Heart left ventricle (tissue), 16 donors: ENCODE results near the gene ZWILCH. TPM values are rescaled to one million over a fixed set of nuclear protein-coding genes. Genes with fewer than 3 reads are reported as not detected.

Source experiments
- ATAC-seq, 4 donors: fragments of 200-7000 bp; cut with Tn5 transposase; one replicate each; pipeline ENCODE4 v1.9.1; 2020 to 2022; ENCODE audit warnings: moderate library complexity in 4 of 4, mild to moderate bottlenecking in 3 of 4, moderate number of reproducible peaks in 1 of 4
- DNase-seq, 5 donors: peaks; one replicate each; pipeline ENCODE4 v3.0.0-alpha.2; 2020
- H3K27ac ChIP-seq, 12 donors: fragments of 200-600 bp; sonication (generic) in 4 of 12; one replicate each; pipeline versions ENCODE4 v1.5.0 to v1.8.0; 2016 to 2022; ENCODE audit warnings: mild to moderate bottlenecking in 2 of 12
- H3K27me3 ChIP-seq, 9 donors: fragments of 200-600 bp; sonication (generic) in 2 of 9; one replicate each; pipeline versions ENCODE4 v1.5.1 to v1.8.0; 2016 to 2022; ENCODE audit warnings: mild to moderate bottlenecking in 3 of 9
- H3K36me3 ChIP-seq, 9 donors: fragments of 200-600 bp; sonication (generic) in 2 of 9; one replicate each; pipeline versions ENCODE4 v1.5.0 to v1.8.0; 2018 to 2022; ENCODE audit warnings: mild to moderate bottlenecking in 2 of 9
- H3K4me1 ChIP-seq, 12 donors: fragments of 200-600 bp; sonication (generic) in 4 of 12; one replicate each; pipeline versions ENCODE4 v1.5.0 to v1.8.0; 2016 to 2022; ENCODE audit warnings: mild to moderate bottlenecking in 3 of 12
- H3K4me3 ChIP-seq, 12 donors: fragments of 200-600 bp; sonication (generic) in 4 of 12; one replicate each; pipeline versions ENCODE4 v1.5.0 to v1.8.0; 2017 to 2022; ENCODE audit warnings: mild to moderate bottlenecking in 9 of 12, moderate library complexity in 4 of 12
- H3K9me3 ChIP-seq, 12 donors: fragments of 200-600 bp; sonication (generic) in 4 of 12; one replicate each; pipeline versions ENCODE4 v1.5.0 to v1.8.0; 2016 to 2022; ENCODE audit warnings: mild to moderate bottlenecking in 1 of 12
- POLR2A ChIP-seq, 2 donors: fragments of 450-650 bp; IDR thresholded peaks; one replicate each; pipeline ENCODE4 v1.6.1; 2017; ENCODE audit warnings: antibody characterized with exemption in 2 of 2, mild to moderate bottlenecking in 2 of 2, moderate library complexity in 2 of 2
- WGBS, 4 donors: extraction: QIAGEN DNeasy Blood & Tissue Kit in 2 of 4; methylation state at CpG; one replicate each; pipeline versions ENCODE4 v1.1.5 to v1.1.7; 2013 to 2018; 5-methylcytosine and 5-hydroxymethylcytosine counted together
- intact Hi-C, 10 donors: fragments of 100-400 bp; cut with DNase I; formaldehyde crosslinking; loops; one replicate each; pipeline versions ENCODE4 v1.11.1 to v1.14.2; 2022
- polyA plus RNA-seq, 2 donors: library from polyadenylated mRNA; stranded (reverse); fragments of 200-250 nt; gene quantifications; one replicate each; pipeline ENCODE4 v1.2.3, GENCODE V29; 2013
- total RNA-seq, 9 donors: library from RNA; depleted of rRNA in 2 of 9; stranded (reverse); fragments of >200 nt in 2 of 9; fragmentation: NEBNext Ultra II Directional in 3 of 9; extraction: Animal tissue kit (Norgen Biotek cat#: 25700) in 3 of 9; gene quantifications; one replicate each; pipeline versions ENCODE4 v1.1.0 to v1.2.4, GENCODE V29; 2016 to 2023
- TF ChIP-seq, protein P1 (sequence below), 12 donors: fragments of 200-600 bp; sonication (generic) in 4 of 12; IDR thresholded peaks; one replicate each; pipeline versions ENCODE4 v1.5.0 to v1.8.0; 2018 to 2022; ENCODE audit warnings: antibody characterized with exemption in 12 of 12, mild to moderate bottlenecking in 5 of 12
- donor health status: ischemic (EF 13 %, LVEDD 7.1; RV severe dilation, severe dysfunction).
- donor health status: healthy with polysubstance abuse.
- donor health status: DM: no; HTN: yes; CAD: no.
- donor health status: DM: no; HTN: no; CAD: no.
- donor health status: ischemic (EF 25% LVEDD 6.9; RV normal size, moderate dysfunction).
- donor health status: ischemic (EF 25% LVEDD 5.7; RV mildly dilated, moderate dysfunction).
- donor health status: healthy.
- donor health status: DM: yes; HTN: yes; CAD: no.
- donor health status: ischemic (EF 35%, LVEDD 5.7; RV mildly dilated, moderate dysfunction).
- donor health status: nonischemic (EF 11% LVEDD 7.7; RV severe dilation, severe dysfunction).
- donor health status: DM: yes; HTN: yes; CAD: no.
- donor health status: PGD.
- donor health status: ischemic (EF 29% LVEDD 5.4; RV normal size, mild dysfunction).
- donor health status: nonischemic (EF 23%, LVEDD 6.1; RV moderate dilation, normal function).

The ZWILCH gene
- total and polyA plus RNA-seq, 11 donors = 0.53 to 5.4 (median 2.6) TPM

DNA sequence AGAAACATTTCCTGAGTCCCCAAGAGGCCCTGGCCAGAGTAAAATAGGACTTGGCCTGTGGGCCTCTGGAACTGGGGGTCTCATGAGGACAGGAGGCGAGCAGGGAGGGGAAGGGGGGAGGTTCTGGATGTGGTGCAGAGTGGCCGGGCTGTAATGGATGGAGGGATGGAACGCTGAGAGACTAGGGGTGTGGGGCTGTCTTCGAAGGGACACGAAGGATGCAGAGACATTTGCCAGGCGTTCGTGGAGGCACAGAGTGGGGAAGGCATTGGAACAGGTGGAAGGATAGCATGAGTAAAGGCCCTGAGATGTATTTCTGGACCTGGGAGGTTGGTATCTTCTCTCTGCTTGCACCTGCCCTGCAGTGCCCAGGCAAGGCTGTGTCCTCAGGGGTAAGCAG lies 62.8 kb downstream of the ZWILCH start:
- ATAC-seq = no peak
- TF ChIP-seq, protein P1, sequence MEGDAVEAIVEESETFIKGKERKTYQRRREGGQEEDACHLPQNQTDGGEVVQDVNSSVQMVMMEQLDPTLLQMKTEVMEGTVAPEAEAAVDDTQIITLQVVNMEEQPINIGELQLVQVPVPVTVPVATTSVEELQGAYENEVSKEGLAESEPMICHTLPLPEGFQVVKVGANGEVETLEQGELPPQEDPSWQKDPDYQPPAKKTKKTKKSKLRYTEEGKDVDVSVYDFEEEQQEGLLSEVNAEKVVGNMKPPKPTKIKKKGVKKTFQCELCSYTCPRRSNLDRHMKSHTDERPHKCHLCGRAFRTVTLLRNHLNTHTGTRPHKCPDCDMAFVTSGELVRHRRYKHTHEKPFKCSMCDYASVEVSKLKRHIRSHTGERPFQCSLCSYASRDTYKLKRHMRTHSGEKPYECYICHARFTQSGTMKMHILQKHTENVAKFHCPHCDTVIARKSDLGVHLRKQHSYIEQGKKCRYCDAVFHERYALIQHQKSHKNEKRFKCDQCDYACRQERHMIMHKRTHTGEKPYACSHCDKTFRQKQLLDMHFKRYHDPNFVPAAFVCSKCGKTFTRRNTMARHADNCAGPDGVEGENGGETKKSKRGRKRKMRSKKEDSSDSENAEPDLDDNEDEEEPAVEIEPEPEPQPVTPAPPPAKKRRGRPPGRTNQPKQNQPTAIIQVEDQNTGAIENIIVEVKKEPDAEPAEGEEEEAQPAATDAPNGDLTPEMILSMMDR (IDR thresholded peaks at IDR 0.05) = no peak
- TF ChIP-seq POLR2A (IDR thresholded peaks at IDR 0.05) = no peak
- intact Hi-C loops = no loop called here

DNA sequence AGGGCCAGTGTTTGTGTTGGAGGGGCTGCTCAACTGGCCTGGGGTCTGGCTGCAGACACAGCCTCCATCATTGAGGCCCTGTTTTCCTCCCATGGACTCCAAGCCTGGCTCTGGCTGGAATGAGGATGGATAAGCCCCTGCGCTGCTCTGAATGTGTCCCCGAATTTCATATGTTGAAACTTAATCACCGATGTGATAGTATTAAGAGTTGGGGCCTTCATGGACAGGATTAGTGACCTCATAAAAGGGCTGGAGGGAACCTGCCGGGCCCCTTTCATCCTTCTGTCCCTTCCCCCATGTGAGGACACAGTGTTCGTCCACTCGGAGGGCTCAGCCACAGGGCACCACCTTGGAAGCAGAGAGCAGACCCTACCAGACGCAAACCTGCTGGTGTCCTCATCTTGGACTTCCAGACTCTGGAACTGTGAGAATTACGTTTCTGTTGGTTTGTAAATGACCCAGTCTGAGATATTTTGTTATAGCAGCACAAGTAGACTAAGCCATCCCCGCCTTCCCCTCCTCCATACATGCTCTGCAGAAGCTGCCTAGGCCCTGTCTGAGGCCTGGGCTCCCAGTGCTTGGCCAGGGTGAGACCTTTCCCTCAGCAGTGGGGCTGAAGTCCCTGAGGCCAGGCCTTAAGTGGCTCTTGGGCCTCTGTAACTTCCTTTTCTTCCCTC lies 64.5 kb downstream of the ZWILCH start:
- Histone ChIP-seq H3K27ac (no peak overlapping the region), H3K27me3 (no peaks in the 10 kb centered on the region), H3K4me3 (no peak overlapping the region), H3K9me3 (no peaks in the 10 kb centered on the region), H3K36me3 (no peaks in the 10 kb centered on the region), H3K4me1 (peaks cover 0 to 18% (median 1%) of the 10 kb centered on the region in 12 donors)
- whole genome bisulfite sequencing, 4 donors = 78 to 92% (median 83%) methylated on average over 8 to 9 of the region's 9 CpGs
- intact Hi-C loops = no loop called here
- no peak for TF ChIP-seq POLR2A (IDR thresholded peaks at IDR 0.05)
- TF ChIP-seq, protein P1 (IDR thresholded peaks at IDR 0.05) = no peak
- DNase-seq (no peak), ATAC-seq (no peak)

More for the DNA sequence above, 62.8 kb downstream of the ZWILCH start:
- no peaks in the 10 kb centered on the region for H3K36me3 ChIP-seq
- no peaks in the 10 kb centered on the region for H3K9me3 ChIP-seq
- WGBS, 4 donors = 90 to 91% (median 91%) methylated on average over 7 of the region's 7 CpGs
- H3K27me3 ChIP-seq = no peaks in the 10 kb centered on the region
- no peak for DNase-seq
- peaks cover 0 to 7% (median 0%) of the 10 kb centered on the region in 12 donors for H3K4me1 ChIP-seq
- H3K27ac ChIP-seq = no peak overlapping the region
- H3K4me3 ChIP-seq = no peak overlapping the region

DNA sequence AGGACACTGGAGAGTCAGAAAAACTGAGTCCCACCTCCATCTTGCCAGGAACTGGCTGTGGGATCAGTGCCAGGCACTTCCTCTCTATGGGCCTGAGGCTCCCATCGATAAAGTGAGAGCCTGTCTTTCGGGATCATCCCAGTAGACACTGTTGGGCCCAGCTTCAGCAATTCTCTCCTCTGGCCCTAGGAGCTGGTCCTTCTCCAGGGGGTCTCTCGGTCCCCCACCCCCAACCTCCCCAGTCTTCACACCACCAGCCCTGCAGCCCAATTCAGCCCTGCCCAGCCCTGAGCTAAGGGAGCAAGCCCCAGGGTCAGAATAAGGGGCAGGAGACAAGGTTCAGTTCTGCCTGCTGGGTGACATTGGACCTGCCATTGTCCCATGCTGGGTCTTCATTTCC lies 65.2 kb downstream of the ZWILCH start:
- TF ChIP-seq, protein P1 (IDR thresholded peaks at IDR 0.05) = no peak
- TF ChIP-seq POLR2A (IDR thresholded peaks at IDR 0.05) = no peak
- intact Hi-C loops = no loop called here
- H3K36me3 ChIP-seq = no peaks in the 10 kb centered on the region
- ATAC-seq (no peak), DNase-seq (no peak)
- no peak overlapping the region for H3K4me3 ChIP-seq
- no peaks in the 10 kb centered on the region for H3K27me3 ChIP-seq
- no peaks in the 10 kb centered on the region for H3K9me3 ChIP-seq
- no peak overlapping the region for H3K27ac ChIP-seq
- peaks cover 0 to 22% (median 1%) of the 10 kb centered on the region in 12 donors for H3K4me1 ChIP-seq
- 81 to 85% (median 82%) methylated on average over 3 of the region's 3 CpGs for WGBS, 4 donors

DNA sequence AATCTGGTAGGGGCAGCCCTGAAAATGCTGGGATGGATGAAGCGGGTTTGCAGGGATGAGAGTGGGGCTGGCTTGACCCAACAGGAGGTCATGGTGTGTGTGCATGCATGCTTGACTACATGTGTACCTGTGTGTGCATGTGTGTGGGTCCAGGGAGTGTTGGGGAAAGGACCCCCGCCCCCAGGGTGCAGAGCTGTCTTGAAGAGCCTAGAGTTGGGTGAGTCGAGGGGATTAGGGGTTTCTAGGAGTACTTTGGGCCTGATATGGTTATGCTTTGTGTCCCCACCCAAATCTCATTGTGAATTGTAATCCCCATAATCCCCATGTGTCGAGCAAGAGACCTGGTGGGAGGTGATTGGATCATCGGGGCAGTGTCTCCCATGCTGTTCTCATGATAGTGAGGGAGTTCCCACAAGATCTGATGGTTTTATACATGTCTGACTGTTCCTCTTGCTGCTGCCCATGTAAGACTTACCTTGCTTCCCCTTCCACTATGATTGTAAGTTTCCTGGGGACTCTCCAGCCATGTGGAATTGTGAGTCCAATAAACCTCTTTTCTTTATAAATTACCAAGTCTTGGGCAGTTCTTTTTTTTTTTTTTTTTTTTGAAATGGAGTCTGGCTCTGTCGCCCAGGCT lies 65.8 kb downstream of the ZWILCH start:
- Histone ChIP-seq H3K9me3 (no peaks in the 10 kb centered on the region), H3K4me3 (no peak overlapping the region), H3K27ac (no peak overlapping the region), H3K36me3 (no peaks in the 10 kb centered on the region), H3K27me3 (no peaks in the 10 kb centered on the region), H3K4me1 (peaks cover 0 to 22% (median 1%) of the 10 kb centered on the region in 12 donors)
- intact Hi-C loops = no loop called here
- 80 to 96% (median 85%) methylated on average over 6 of the region's 6 CpGs for WGBS, 4 donors
- no peak for DNase-seq
- ATAC-seq = no peak
- TF ChIP-seq POLR2A (IDR thresholded peaks at IDR 0.05) = no peak
- TF ChIP-seq, protein P1 (IDR thresholded peaks at IDR 0.05) = no peak
